ENCODE measurements around the gene VIPR2. TPM values are rescaled to one million over a fixed set of nuclear protein-coding genes. Genes with fewer than 3 reads are reported as not detected.
A peak's percentile ranks its signal among the peaks of the same experiment; 100 is the strongest.

Gene VIPR2
- total RNA-seq, 4 donors from 2014 or later, result 0.53 to 2.5 (median 1.8) TPM

- no peaks in the 10 kb centered on the region for H3K27me3 ChIP-seq
- TF ChIP-seq POLR2A (IDR thresholded peaks at IDR 0.05) (no peak), CTCF (IDR thresholded peaks at IDR 0.05) (no peak)
- H3K36me3 ChIP-seq, result no peaks in the 10 kb centered on the region
- H3K4me3 ChIP-seq, result no peak overlapping the region
- H3K27ac ChIP-seq, result no peak overlapping the region
- no peaks in the 10 kb centered on the region for H3K9me3 ChIP-seq
- peaks cover 0 to 8% (median 0%) of the 10 kb centered on the region in 4 donors for H3K4me1 ChIP-seq
- peak in 2 of 3 donors; percentile 28 to 37 for DNase-seq
Measured at GRCh38 chr7:159115601-159116501, 28.8 kb downstream of the VIPR2 start.

- peak in 2 of 3 donors; percentile 25 to 43 for DNase-seq
- Histone ChIP-seq H3K4me1 (peaks cover 0 to 8% (median 0%) of the 10 kb centered on the region in 4 donors), H3K4me3 (no peak overlapping the region), H3K27ac (no peak overlapping the region), H3K9me3 (no peaks in the 10 kb centered on the region), H3K27me3 (no peaks in the 10 kb centered on the region), H3K36me3 (no peaks in the 10 kb centered on the region)
- TF ChIP-seq POLR2A (IDR thresholded peaks at IDR 0.05) (no peak), CTCF (IDR thresholded peaks at IDR 0.05) (no peak)
Measured at GRCh38 chr7:159114981-159115380, 29.7 kb downstream of the VIPR2 start.

- H3K27me3 ChIP-seq, result no peaks in the 10 kb centered on the region
- no peak overlapping the region for H3K4me3 ChIP-seq
- peak in 2 of 3 donors; percentile 24 to 28 for DNase-seq
- H3K27ac ChIP-seq, result no peak overlapping the region
- H3K9me3 ChIP-seq, result no peaks in the 10 kb centered on the region
- H3K4me1 ChIP-seq, result peaks cover 0 to 8% (median 0%) of the 10 kb centered on the region in 4 donors
- no peaks in the 10 kb centered on the region for H3K36me3 ChIP-seq
- TF ChIP-seq POLR2A (IDR thresholded peaks at IDR 0.05) (no peak), CTCF (IDR thresholded peaks at IDR 0.05) (no peak)
Measured at GRCh38 chr7:159114096-159114495, 30.6 kb downstream of the VIPR2 start.

- H3K27me3 ChIP-seq, result no peaks in the 10 kb centered on the region
- no peaks in the 10 kb centered on the region for H3K36me3 ChIP-seq
- TF ChIP-seq CTCF (IDR thresholded peaks at IDR 0.05) (no peak), POLR2A (IDR thresholded peaks at IDR 0.05) (no peak)
- DNase-seq, result no peak
- H3K27ac ChIP-seq, result no peak overlapping the region
- peaks cover 0 to 8% (median 0%) of the 10 kb centered on the region in 4 donors for H3K4me1 ChIP-seq
- no peak overlapping the region for H3K4me3 ChIP-seq
- H3K9me3 ChIP-seq, result no peaks in the 10 kb centered on the region
Measured at GRCh38 chr7:159113056-159113455, 31.6 kb downstream of the VIPR2 start.

GRCh38 chr7:159112136-159113011, 32.3 kb downstream of the VIPR2 start:
- Histone ChIP-seq H3K27me3 (no peaks in the 10 kb centered on the region), H3K9me3 (no peaks in the 10 kb centered on the region), H3K4me3 (no peak overlapping the region), H3K27ac (no peak overlapping the region), H3K4me1 (peaks cover 0 to 8% (median 0%) of the 10 kb centered on the region in 4 donors), H3K36me3 (no peaks in the 10 kb centered on the region)
- peak in 2 of 3 donors; percentile 34 to 44 for DNase-seq
- TF ChIP-seq CTCF (IDR thresholded peaks at IDR 0.05) (no peak), POLR2A (IDR thresholded peaks at IDR 0.05) (no peak)
